HEK293 (cell line): ENCODE results near the gene GLTP.
A peak's percentile ranks its signal among the peaks of the same experiment; 100 is the strongest.

Source experiments
- CTCF ChIA-PET: fragments of 350-600 bp; formaldehyde crosslinking; extraction: SDS; loops from one replicate; lab custom pipeline; 2021; ENCODE audit warnings: antibody characterized with exemption; lab: Yijun Ruan, JAX
- POLR2A ChIA-PET: fragments of 300-600 bp; formaldehyde crosslinking; extraction: SDS; loops from one replicate; lab custom pipeline; 2020; ENCODE audit warnings: antibody characterized with exemption, inconsistent platforms; lab: Yijun Ruan, JAX
- H3K27ac ChIP-seq: fragments of 200-500 bp; sonication (Bioruptor generic); 2 replicates; pipeline ENCODE4 v1.5.1; 2014; ENCODE audit warnings: low read depth, low read length, control low read depth, inconsistent platforms; ENCODE audit errors: extremely low read depth
- H3K36me3 ChIP-seq, 2 experiments: fragments of 200-500 bp in 1 of 2; sonication (Bioruptor generic) in 1 of 2; 1 replicate in 1 of 2; 2 replicates in 1 of 2; pipeline ENCODE4 v1.5.1; 2014 to 2017; ENCODE audit warnings: inconsistent platforms in 2 of 2, low read length in 2 of 2; ENCODE audit not compliant: control insufficient read depth in 2 of 2, insufficient read depth in 1 of 2
- H3K4me1 ChIP-seq: fragments of 200-500 bp; sonication (Bioruptor generic); 2 replicates; pipeline ENCODE4 v1.5.1; 2014; ENCODE audit warnings: mild to moderate bottlenecking, low read length, inconsistent platforms; ENCODE audit not compliant: control insufficient read depth, insufficient read depth
- H3K4me3 ChIP-seq: 2 replicates; pipeline ENCODE4 v1.5.1; 2011; ENCODE audit warnings: low read depth, mild to moderate bottlenecking, control low read depth, low read length, moderate library complexity
- H3K9me3 ChIP-seq: fragments of 200-500 bp; sonication (Bioruptor generic); 2 replicates; pipeline ENCODE4 v1.5.1; 2014; ENCODE audit warnings: low read depth, low read length, inconsistent platforms; ENCODE audit not compliant: control insufficient read depth, insufficient read depth
- BCL11A ChIP-seq: fragments of 450-650 bp; formaldehyde crosslinking; IDR thresholded peaks from 2 replicates; pipeline ENCODE4 v1.5.1; 2016; ENCODE audit warnings: low read depth, missing biosample characterization, missing genetic modification characterization
- OSR2 ChIP-seq: fragments of 450-650 bp; formaldehyde crosslinking; IDR thresholded peaks from 2 replicates; pipeline ENCODE4 v1.5.1; 2016; ENCODE audit warnings: missing biosample characterization, missing genetic modification characterization
- SP7 ChIP-seq: fragments of 450-650 bp; formaldehyde crosslinking; IDR thresholded peaks from 2 replicates; pipeline ENCODE4 v1.5.1; 2016; ENCODE audit warnings: missing biosample characterization, missing genetic modification characterization
- WT1 ChIP-seq: fragments of 450-650 bp; formaldehyde crosslinking; IDR thresholded peaks from 2 replicates; pipeline ENCODE4 v1.5.1; 2016; ENCODE audit warnings: missing biosample characterization, missing genetic modification characterization
- ZBTB10 ChIP-seq: fragments of 450-650 bp; formaldehyde crosslinking; IDR thresholded peaks from 2 replicates; pipeline ENCODE4 v1.5.1; 2016; ENCODE audit warnings: missing biosample characterization, missing genetic modification characterization
- ZNF335 ChIP-seq: fragments of 450-650 bp; formaldehyde crosslinking; conservative IDR thresholded peaks from 2 replicates; pipeline ENCODE4 v1.5.1; 2016; ENCODE audit warnings: missing biosample characterization, missing genetic modification characterization
- ZNF350 ChIP-seq: fragments of 450-650 bp; formaldehyde crosslinking; IDR thresholded peaks from 2 replicates; pipeline ENCODE4 v1.5.0; 2017; ENCODE audit warnings: missing biosample characterization, mild to moderate bottlenecking, missing genetic modification characterization
- ZNF362 ChIP-seq: fragments of 450-650 bp; formaldehyde crosslinking; IDR thresholded peaks from 2 replicates; pipeline ENCODE4 v1.5.1; 2016; ENCODE audit warnings: missing biosample characterization, missing genetic modification characterization
- ZNF654 ChIP-seq: fragments of 450-650 bp; formaldehyde crosslinking; IDR thresholded peaks from 2 replicates; pipeline ENCODE4 v1.5.1; 2016; ENCODE audit warnings: low read depth, missing biosample characterization, missing genetic modification characterization
- ZNF692 ChIP-seq: fragments of 450-650 bp; formaldehyde crosslinking; IDR thresholded peaks from 2 replicates; pipeline ENCODE4 v1.5.1; 2016; ENCODE audit warnings: missing biosample characterization, missing genetic modification characterization
- ZNF830 ChIP-seq: fragments of 450-650 bp; IDR thresholded peaks from 2 replicates; pipeline ENCODE4 v1.5.0; 2018; ENCODE audit warnings: missing biosample characterization, missing genetic modification characterization, low read depth, mild to moderate bottlenecking, moderate library complexity
- ZSCAN30 ChIP-seq: fragments of 450-650 bp; IDR thresholded peaks from 2 replicates; pipeline ENCODE4 v1.5.1; 2018; ENCODE audit warnings: missing biosample characterization, mild to moderate bottlenecking, missing genetic modification characterization, moderate library complexity
- TF ChIP-seq, protein P1 (sequence below): fragments of 450-650 bp; formaldehyde crosslinking; IDR thresholded peaks from 2 replicates; pipeline ENCODE4 v1.5.1; 2016; ENCODE audit warnings: missing biosample characterization, missing genetic modification characterization
- TF ChIP-seq, protein P2 (sequence below): fragments of 450-650 bp; formaldehyde crosslinking; IDR thresholded peaks from 2 replicates; pipeline ENCODE4 v1.5.1; 2016; ENCODE audit warnings: missing biosample characterization, missing genetic modification characterization
- TF ChIP-seq, protein P3 (sequence below): fragments of 450-650 bp; formaldehyde crosslinking; IDR thresholded peaks from 2 replicates; pipeline ENCODE4 v1.5.1; 2017; ENCODE audit warnings: missing biosample characterization, missing genetic modification characterization
- TF ChIP-seq, protein P4 (sequence below): fragments of 450-650 bp; formaldehyde crosslinking; IDR thresholded peaks from 2 replicates; pipeline ENCODE4 v1.5.1; 2016; ENCODE audit warnings: missing biosample characterization, missing genetic modification characterization

GLTP gene

DNA sequence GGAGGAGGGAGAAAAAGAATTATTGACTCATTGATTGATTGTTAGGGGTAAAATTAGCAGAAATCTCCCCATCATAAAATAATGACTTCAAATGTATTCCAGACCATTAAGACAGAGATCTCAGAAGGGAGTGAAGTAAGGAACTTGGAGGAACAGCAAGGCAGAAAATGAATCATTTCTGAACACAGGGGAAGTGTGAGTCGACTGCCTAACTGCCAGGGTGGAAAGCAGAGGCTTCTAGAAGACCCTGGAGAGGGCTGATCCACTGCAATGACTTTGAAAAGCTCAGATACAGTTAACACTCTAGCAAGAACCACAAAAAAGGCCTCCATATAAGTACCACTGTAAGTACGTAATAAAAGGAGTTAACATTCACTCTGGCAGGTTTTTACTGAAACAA is 9.7 kb downstream of the GLTP start:
- no peak overlapping the region for H3K27ac ChIP-seq
- no peak for TF ChIP-seq ZBTB10
- TF ChIP-seq ZNF335 (tag by site-specific recombination): peak; percentile 37
- TF ChIP-seq ZNF692 (tag by site-specific recombination): no peak
- no peak for TF ChIP-seq ZNF654 (tag by site-specific recombination)
- no peak for TF ChIP-seq ZNF362 (tag by site-specific recombination)
- no peak for TF ChIP-seq ZNF350 (tag by site-specific recombination)
- CTCF ChIA-PET: interaction anchor here (0.7 to 1.6 kb wide), 5 partner anchors 17 to 191 kb away, joined by 3 to 6 read pairs (median 5); no protein-coding TSS in a partner anchor
- H3K4me1 ChIP-seq: peaks cover 8% of the 10 kb centered on the region
- no peaks in the 10 kb centered on the region for H3K9me3 ChIP-seq
- no peak overlapping the region for H3K4me3 ChIP-seq
- POLR2A ChIA-PET: no interaction called here
- H3K36me3 ChIP-seq: peaks cover 0 to 9% of the 10 kb centered on the region in 2 experiments; a peak in 1 of 3 replicates

DNA sequence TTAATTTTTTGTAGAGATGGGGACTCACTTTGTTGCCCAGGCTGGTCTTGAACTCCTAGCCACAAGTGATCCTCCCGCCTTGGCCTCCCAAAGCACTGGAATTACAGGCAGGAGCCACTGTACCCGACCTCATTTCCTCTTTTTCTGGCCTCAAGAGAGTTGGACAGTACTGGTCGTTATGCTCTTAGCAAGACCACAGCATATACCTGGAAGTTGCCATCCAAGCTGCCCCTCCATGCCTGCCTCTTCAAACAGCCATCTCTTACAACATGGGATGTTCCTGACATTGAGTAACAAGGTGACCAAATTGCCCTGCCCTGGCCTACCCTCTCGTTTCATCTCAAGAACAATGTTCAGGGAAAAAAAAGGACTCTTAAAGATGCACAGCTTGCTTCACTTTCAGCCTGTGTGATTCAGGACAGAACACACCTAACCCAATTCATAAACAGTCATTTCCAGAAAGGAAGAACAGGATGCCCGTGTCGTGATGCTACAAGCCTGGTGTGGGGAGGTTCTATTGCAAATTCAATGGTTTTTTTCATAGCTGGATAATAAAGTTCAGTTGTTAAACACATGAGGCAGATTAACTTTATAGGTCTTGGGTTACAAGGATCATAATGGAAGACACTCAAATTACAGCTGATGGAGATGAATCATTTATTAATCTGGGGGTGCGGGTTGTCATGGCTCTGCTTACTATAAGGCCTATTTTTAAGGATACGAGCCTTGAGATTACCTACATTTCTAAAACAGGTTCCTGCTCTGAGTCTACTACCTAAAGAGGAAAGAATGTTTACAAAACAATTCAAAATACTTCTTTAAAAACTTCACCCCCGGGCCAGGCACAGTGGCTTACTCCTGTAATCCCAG is 11.9 kb downstream of the GLTP start:
- no peak overlapping the region for H3K4me3 ChIP-seq
- H3K27ac ChIP-seq: no peak overlapping the region
- ChIA-PET POLR2A (interaction anchor here (0.7 kb wide), 1 partner anchor 898 kb away, joined by 4 read pairs; no protein-coding TSS in a partner anchor), CTCF (interaction anchor here (0.5 to 1.7 kb wide), 2 partner anchors 15 to 33 kb away, joined by 7 to 11 read pairs; no protein-coding TSS in a partner anchor)
- H3K36me3 ChIP-seq: peaks cover 0 to 9% of the 10 kb centered on the region in 2 experiments; a peak in 1 of 3 replicates
- no peaks in the 10 kb centered on the region for H3K4me1 ChIP-seq
- H3K9me3 ChIP-seq: no peaks in the 10 kb centered on the region
- TF ChIP-seq SP7 (tag by site-specific recombination): peak; percentile 34; the same call in 1 of the 2 replicates
- 0 out of 2 replicates have a peak, but pooled peaks have one; percentile 8 for TF ChIP-seq OSR2 (tag by site-specific recombination)
- TF ChIP-seq, protein P1, sequence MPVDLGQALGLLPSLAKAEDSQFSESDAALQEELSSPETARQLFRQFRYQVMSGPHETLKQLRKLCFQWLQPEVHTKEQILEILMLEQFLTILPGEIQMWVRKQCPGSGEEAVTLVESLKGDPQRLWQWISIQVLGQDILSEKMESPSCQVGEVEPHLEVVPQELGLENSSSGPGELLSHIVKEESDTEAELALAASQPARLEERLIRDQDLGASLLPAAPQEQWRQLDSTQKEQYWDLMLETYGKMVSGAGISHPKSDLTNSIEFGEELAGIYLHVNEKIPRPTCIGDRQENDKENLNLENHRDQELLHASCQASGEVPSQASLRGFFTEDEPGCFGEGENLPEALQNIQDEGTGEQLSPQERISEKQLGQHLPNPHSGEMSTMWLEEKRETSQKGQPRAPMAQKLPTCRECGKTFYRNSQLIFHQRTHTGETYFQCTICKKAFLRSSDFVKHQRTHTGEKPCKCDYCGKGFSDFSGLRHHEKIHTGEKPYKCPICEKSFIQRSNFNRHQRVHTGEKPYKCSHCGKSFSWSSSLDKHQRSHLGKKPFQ (tag by site-specific recombination): no peak
- 0 out of 2 replicates have a peak, but pooled peaks have one; percentile 25 for TF ChIP-seq WT1 (tag by site-specific recombination)
- TF ChIP-seq ZNF830: no peak
- TF ChIP-seq ZSCAN30 (tag by site-specific recombination): no peak
- TF ChIP-seq, protein P2, sequence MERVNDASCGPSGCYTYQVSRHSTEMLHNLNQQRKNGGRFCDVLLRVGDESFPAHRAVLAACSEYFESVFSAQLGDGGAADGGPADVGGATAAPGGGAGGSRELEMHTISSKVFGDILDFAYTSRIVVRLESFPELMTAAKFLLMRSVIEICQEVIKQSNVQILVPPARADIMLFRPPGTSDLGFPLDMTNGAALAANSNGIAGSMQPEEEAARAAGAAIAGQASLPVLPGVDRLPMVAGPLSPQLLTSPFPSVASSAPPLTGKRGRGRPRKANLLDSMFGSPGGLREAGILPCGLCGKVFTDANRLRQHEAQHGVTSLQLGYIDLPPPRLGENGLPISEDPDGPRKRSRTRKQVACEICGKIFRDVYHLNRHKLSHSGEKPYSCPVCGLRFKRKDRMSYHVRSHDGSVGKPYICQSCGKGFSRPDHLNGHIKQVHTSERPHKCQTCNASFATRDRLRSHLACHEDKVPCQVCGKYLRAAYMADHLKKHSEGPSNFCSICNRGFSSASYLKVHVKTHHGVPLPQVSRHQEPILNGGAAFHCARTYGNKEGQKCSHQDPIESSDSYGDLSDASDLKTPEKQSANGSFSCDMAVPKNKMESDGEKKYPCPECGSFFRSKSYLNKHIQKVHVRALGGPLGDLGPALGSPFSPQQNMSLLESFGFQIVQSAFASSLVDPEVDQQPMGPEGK (tag by site-specific recombination): 0 out of 2 replicates have a peak, but pooled peaks have one; percentile 32
- TF ChIP-seq, protein P3, sequence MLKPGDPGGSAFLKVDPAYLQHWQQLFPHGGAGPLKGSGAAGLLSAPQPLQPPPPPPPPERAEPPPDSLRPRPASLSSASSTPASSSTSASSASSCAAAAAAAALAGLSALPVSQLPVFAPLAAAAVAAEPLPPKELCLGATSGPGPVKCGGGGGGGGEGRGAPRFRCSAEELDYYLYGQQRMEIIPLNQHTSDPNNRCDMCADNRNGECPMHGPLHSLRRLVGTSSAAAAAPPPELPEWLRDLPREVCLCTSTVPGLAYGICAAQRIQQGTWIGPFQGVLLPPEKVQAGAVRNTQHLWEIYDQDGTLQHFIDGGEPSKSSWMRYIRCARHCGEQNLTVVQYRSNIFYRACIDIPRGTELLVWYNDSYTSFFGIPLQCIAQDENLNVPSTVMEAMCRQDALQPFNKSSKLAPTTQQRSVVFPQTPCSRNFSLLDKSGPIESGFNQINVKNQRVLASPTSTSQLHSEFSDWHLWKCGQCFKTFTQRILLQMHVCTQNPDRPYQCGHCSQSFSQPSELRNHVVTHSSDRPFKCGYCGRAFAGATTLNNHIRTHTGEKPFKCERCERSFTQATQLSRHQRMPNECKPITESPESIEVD (tag by site-specific recombination): peak; percentile 54
- TF ChIP-seq BCL11A (tag by site-specific recombination): 0 out of 2 replicates have a peak, but pooled peaks have one; percentile 29
- TF ChIP-seq, protein P4, sequence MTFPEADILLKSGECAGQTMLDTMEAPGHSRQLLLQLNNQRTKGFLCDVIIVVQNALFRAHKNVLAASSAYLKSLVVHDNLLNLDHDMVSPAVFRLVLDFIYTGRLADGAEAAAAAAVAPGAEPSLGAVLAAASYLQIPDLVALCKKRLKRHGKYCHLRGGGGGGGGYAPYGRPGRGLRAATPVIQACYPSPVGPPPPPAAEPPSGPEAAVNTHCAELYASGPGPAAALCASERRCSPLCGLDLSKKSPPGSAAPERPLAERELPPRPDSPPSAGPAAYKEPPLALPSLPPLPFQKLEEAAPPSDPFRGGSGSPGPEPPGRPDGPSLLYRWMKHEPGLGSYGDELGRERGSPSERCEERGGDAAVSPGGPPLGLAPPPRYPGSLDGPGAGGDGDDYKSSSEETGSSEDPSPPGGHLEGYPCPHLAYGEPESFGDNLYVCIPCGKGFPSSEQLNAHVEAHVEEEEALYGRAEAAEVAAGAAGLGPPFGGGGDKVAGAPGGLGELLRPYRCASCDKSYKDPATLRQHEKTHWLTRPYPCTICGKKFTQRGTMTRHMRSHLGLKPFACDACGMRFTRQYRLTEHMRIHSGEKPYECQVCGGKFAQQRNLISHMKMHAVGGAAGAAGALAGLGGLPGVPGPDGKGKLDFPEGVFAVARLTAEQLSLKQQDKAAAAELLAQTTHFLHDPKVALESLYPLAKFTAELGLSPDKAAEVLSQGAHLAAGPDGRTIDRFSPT: 0 out of 2 replicates have a peak, but pooled peaks have one; percentile 7
